ENCODE data around the gene EPS8L2.

DNA sequence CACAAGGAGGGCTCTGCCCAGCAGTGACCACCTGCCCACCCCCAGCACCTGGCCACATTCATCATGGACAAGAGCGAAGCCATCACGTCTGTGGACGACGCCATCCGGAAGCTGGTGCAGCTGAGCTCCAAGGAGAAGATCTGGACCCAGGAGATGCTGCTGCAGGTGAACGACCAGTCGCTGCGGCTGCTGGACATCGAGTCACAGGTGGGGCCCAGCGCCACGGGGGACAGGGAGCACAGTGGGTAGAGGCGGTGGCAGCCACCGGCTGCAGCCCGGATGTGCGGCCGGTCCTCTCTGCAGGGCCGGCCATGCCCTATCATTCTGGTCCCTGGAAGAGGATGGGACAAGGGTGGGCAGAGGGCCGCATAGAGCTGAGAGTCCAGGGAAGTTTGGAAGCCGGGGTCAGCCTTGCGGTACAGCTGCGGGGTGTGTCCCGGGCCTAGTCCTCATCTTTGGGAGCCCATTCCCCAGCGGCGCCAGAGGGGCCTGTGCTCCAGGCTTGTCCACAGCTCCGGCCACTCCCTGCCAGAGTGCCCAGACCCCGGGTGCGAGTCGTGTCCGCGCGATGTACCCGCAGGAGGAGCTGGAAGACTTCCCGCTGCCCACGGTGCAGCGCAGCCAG, 14.1 kb downstream of the EPS8L2 start:
- TF ChIP-seq CHD2 (IDR thresholded peaks at IDR 0.05; ENCODE audit: low read depth, low read length) = no peak
- TF ChIP-seq, protein P1, sequence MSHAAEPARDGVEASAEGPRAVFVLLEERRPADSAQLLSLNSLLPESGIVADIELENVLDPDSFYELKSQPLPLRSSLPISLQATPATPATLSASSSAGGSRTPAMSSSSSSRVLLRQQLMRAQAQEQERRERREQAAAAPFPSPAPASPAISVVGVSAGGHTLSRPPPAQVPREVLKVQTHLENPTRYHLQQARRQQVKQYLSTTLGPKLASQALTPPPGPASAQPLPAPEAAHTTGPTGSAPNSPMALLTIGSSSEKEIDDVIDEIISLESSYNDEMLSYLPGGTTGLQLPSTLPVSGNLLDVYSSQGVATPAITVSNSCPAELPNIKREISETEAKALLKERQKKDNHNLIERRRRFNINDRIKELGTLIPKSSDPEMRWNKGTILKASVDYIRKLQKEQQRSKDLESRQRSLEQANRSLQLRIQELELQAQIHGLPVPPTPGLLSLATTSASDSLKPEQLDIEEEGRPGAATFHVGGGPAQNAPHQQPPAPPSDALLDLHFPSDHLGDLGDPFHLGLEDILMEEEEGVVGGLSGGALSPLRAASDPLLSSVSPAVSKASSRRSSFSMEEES (CRISPR knock-in tag; IDR thresholded peaks at IDR 0.05) = no peak
- TF ChIP-seq, protein P2, sequence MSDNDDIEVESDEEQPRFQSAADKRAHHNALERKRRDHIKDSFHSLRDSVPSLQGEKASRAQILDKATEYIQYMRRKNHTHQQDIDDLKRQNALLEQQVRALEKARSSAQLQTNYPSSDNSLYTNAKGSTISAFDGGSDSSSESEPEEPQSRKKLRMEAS (IDR thresholded peaks at IDR 0.05) = no peak
- TF ChIP-seq HOXA5 (CRISPR knock-in tag; IDR thresholded peaks at IDR 0.05) = no peak

All from HepG2 (cell line).